ENCODE data around the gene NPY5R.

GRCh38 chr4:163372029-163372428, 28.3 kb downstream of the NPY5R start:
- TF ChIP-seq CTCF (IDR thresholded peaks at IDR 0.05) (no peak), POLR2A (IDR thresholded peaks at IDR 0.05) (no peak)

All from prostate gland (tissue), 2 donors.